NCI-H510A (cell line): ENCODE results near the gene ATP5F1E.
"Not testable (repeated sequence)": the region's sequence is repeated elsewhere in the genome, so short reads cannot be mapped to it uniquely, and the experiment has no call there.

Source experiments
- DNase-seq: peaks from one replicate; lab custom pipeline; 2025; lab: John Stamatoyannopoulos, UW

ATP5F1E gene

DNA sequence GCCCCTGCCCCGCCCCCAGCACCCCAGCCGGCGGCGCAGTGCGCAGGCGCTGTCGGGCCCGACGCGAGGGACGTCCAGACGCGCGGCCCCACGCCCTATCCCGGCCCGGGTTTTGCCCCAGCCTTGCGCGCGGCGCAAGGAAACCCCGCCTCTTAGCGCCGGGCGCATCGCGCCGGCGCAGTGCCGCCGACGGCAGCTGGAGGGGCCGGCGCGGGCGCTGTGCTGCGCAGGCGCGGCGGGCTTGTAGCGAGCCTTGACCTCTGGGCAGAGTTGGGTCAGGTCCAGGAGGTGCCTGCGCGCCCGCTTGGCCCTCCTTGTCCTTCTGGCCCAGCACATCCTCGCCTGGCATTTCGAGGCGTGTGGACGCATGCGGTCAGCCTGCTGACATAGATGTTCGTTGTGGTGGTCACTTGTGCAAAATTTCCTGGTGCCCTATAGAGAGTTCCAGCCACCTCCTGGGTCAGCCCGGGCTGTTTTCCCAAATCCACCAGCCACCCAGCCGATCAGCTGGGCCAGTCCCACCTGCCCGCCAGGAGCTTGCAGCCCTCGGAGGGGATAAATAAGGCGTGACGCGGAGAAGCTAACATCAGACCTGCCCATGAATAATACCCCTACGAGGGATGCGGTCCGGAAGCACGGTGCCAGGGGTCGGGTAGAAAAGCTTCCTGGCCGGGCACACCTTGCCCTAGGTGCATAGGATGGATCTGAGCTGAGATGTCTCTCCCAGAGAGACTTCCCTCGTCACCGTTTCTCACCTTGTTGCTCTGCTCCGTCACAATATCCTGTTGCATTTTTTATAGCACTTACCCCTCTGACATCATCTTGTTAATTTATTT is 10.9 kb upstream of the ATP5F1E start:
- DNase-seq: peak; percentile 62

DNA sequence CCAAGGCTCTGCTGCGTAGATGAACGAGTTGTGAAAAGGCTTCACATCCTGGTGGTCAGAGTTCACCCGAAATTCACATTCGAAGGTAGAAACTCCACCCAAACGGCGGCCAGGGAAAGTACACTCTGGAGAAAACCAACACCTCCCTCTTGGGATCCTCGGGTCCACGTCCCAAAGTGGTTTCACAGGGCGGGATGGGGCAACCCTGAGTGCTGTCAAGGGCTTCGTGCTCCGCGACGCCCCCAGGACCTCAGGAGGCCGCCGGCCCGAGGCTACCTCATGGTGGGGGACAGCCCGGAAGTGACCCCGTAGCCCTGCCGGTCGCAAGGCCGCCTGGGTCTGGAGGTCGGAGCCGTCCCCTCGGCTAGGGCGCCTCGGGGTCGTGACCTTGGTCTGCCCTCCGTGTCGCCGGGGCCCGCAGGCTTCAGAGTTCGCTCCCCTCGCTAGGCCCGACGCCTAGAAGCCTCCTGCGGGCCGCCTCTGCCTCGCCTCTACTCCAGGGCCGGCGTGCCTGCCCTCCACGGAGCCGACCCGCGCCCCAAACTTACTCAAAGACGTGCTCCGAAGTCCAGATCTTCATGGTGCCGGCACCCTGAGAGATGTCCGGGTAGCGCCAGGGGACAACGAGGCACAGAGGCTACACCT is 10.1 kb upstream of the ATP5F1E start, which contains the start of gene PRELID3B:
Gene PRELID3B, minus strand, starts transcription at position 636 of the 645 bp plus-strand sequence. Its CDS starts 56 bp downstream, at position 580.
- DNase-seq: peak; percentile 16

DNA sequence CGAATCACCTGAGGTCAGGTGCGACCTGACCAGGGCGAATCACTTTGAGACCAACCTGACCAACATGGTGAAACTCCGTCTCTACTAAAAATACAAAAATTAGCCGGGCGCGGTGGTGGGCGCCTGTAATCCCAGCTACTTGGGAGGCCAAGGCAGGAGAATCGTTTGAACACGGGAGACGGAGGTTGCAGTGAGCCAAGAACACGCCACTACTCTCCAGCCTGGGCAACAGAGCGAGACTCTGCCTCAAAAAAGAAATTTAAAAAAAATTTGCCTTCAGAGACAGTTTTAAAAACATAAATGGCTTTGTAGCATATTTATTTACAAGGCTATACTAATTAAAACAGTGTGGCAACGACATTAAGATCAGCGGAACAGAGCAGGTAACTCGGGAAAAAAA is 9.4 kb upstream of the ATP5F1E start:
- DNase-seq: not testable (repeated sequence)

DNA sequence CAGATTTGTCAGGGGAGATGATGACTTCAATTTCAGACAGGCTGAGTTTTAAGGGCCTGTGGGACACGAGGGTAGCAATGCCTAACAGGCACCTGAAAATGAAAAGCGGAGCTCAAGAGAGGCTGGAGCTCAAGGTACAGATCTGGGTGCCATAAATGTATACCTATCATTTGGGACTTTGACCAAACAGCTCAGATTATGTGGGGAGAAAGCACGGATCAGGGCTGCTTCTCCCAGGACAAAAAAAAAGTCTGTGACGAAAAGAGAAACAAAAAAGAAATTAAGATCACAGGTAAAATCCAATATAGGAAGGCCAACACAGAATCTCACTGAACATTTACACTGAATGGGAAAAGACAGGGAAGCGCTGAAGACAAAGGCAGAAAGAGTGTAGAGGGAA is 8.5 kb upstream of the ATP5F1E start:
- DNase-seq: no peak

DNA sequence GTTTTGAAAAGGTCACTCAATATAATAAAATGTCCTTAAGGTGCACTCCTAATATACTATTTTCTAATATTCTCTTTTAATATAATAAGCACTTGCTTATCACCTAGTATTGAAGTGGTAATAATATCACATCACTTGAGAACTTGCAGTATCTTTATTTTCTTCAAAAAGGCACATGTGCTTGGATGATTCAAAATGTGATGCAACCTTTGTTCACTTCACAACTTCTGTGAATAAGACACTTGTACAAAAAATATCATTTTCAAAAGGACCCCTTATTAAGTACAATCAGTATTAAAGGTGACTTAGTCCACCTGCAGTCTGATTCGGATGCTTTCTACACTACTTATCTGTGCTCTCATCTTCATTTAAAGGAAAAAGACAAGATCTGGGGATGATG is 7.1 kb upstream of the ATP5F1E start:
- no peak for DNase-seq

DNA sequence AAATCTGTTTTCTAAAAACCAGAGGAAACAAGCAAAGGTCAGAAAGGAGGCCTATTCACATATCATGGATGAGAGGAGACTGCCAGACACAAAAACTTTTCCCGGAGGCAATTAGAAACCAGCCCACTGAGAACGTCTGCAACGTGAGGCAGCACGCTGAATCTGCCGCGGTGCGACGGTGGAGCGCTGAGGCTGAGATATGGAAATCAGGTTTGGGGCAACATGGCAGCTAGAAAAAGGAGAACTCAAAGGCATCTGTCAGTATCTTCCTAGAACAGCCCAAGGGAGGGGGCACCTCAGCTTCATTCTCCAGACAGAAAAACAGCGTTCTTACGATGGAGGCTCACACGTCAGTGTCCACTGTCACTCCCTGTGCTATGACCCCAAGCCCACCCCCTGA is 5.3 kb upstream of the ATP5F1E start:
- no peak for DNase-seq

DNA sequence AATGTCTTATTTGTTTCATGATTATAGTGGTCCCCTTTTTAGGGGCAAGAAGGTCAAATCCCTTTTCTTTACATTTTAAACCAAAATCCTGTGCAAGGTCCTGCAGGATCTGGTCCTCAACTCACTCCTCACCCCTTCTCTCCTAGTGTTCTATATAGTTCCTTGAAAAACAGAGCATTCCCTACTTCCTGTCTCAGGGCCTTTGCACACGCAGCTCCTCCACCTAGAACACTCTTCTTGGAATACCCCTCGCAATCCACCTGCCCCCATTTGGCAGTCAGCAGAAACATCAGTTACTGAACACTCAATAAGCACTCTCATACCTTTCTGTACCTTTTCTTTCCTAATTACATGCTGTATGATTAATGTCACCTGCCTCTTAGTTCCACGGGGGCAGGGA is 3.2 kb upstream of the ATP5F1E start:
- no peak for DNase-seq

DNA sequence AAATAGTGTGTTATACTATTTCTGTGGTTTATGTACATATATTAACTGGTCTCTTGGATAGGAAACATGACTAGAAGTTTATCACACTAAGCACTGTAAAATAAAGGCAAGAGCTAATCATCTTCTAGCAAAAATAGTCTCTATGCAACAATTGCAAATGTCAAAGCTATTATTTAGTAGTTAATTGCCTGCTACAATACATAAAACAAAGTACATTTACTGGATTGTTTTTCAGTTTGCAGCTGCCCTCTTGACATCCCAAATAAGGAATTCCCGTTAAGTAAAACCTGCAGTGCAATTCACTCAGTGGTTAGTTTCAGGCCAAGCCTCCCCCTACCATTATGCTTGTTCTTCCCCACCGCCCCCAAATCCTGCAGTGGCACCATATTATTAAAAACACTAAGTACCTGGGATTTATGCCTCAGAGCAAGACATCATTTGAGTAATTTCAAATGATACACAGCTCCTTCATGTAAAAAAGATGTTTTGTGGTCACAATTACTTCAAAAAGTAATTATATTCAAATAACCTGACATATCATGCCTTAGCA is 1.6 kb upstream of the ATP5F1E start:
- DNase-seq: no peak

DNA sequence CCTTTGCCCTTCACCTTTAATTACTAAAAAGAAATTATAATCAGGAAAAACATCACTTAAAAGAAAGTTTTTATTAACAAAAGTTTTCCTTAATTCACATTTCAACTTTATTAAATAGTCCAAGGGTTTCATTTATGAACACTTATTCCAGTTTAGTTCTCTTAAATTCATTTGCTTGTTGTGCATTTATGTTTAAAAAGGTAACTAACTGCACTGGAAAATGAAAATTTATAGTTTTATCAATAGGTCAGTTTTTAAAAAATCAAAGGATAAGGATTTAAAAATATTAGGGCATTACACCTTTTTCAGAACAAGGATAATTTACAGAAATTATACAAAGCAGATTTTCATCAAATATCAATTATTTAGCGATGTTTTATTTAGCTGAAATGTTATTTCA is 958 bp upstream of the ATP5F1E start:
- no peak for DNase-seq

DNA sequence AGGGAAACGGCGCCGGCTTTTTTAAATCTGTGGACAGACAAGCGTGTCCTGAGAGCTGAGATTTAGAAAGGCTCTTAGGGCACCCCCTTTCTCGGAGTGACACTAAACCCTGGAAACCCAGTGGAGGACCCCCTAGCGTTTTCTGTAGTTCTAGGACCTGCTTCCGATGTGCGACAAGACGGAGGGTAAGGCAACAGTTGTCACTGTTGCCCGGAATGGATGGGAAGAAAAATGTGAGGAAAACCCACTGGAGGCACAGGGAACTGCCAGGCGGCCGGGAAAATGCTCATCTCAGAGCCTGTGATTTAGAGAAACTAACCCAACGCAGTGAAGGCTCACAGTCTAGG is 551 bp upstream of the ATP5F1E start:
- DNase-seq: no peak

DNA sequence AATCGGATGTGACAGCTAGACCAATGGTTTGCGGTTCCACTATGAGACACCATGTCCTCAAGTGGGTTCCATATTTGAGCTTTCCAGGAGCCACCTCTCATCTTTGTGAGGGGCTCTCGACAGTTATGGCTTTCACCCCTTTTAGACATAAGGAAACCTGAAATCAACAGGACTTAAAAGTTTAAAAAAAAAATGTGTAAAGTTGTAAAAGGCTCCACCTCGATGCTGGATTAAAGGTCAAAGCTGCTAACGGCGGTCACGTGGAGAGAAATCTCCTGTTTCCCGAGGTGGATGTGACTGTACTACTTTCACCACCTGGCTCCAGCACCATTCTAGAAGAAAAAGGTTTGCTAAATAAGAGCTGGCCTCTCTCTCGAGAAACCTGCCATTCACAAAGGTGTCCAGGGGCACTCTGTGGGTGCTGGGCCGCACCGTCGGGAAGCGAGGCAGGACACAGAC is 542 bp downstream of the ATP5F1E start:
- DNase-seq: no peak

DNA sequence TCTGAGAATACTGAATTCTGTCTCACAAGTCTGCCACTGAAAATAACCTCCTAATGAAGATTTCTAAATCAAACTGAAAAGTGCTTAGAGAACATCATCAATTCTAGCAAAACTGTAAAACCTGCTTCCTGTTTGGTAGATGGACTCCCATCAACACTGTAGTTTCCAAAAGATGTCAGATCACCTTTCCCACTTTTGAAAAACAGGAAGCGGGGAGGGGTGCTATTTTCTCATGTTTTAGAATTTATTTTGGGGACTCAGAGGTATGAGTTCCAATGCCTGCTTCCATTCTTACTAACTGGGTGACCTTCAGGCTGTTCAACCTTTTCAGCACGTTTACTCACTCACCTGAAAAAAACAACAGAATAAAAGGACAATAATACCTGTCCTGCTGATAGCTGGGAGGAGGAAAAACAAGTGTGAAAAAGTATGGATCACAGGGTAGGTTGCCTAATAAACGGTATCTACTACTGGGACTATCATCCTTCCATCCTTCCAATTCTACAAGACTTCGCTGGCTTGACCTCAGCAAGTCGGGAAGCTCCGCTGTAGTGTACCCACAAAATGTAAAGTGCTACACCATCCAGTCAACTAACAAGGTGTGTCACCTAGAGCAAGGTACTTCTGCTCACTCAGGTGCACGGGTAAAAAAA is 1.1 kb downstream of the ATP5F1E start:
- DNase-seq: no peak

DNA sequence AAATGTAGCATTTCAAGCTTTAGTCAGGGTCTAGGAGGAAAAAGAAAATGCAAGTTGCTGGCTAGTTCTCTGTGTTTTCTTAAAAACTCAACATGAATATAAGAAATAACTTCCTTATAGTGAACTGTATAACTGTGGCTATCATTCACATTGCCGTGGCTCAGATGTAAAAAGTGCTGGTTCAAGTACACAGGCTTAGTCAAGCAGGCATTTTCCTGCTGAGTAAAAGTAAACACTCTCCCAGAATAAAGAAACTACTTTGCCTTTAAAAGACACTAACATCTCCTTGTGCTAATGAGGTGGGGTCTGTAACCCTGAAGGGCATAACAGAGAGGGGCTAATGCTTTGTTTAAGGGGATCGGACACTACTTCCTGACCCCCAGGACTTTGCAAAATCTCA is 3.3 kb downstream of the ATP5F1E start:
- no peak for DNase-seq

DNA sequence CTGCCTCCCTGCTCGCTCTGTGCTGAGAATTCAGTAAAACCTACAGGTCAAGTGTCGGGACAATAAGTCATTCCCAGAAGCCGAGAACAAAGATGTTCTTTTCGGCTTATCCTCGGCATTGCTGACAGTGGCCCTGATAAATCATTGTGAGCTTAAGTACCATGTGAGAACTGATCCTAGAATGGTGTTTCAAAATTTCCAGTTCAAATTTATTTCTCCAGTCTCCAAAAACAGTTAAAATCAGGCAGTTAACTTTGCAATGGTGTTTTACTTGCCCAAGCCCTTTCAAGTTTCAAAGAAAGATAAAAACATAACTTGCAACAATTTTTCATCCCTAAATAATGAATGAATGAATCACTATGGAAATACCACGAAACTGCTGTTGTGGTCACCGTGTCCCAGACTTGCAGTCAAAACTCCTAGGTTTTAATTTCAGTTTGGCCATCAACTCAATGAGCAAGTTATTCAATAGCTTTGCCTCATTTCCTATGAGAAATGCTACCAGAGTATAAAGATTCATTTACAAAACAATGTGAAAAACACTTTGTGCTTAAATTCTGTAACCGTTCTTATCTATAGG is 4.3 kb downstream of the ATP5F1E start:
- no peak for DNase-seq

DNA sequence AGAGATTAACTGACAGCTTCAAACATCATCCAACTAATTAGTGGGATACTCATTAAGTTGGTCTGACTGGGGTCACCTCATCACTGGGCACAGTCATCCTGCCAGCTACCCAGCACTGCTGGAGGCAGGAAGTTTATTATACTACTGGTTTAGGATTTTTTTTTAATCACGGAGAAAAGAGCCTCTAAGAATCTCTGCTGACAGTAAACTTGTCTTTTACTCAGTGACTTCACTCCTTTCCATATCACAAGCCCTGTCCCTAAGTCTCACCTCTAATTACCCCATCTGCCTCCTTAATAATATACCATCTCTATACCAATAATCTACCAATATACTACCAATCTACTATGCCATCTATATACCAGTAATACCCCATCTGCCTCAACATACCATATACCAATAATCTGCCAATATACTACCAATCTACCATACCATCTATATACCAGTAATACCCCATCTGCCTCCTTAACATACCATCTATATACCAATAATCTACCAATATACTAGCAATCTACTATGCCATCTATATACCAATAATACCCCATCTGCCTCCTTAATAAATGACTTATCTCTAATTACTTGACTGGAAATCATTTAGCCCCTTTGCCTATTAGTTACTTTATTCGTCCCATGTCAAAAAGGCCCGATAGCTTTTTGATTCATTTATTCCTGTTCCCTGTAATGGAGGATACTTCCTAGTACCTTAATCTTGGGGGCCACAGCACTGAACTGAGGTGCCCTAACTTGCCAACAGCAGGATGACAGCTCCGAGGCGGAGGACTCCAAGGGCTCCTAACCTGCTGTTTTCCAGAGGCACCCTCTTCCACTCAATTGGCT is 5.0 kb downstream of the ATP5F1E start:
- DNase-seq: no peak

DNA sequence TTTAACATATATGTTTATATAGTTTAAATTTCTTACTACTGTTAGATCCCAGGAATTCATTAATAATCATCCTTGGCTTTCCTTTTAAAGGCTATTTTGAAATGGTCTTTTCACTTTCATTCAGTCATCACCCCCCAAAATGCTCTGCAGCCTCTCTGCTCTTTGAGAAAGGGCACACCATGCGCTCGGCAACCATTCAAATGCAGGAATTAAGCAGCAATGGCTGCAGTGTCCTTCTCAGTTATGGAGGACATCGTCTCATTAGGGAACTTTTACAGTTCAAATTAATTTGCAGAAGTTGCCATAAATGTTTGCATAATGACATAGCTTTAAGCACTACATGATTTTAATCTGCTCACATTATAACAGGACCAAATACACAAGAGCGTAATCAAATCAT is 6.6 kb downstream of the ATP5F1E start:
- no peak for DNase-seq

DNA sequence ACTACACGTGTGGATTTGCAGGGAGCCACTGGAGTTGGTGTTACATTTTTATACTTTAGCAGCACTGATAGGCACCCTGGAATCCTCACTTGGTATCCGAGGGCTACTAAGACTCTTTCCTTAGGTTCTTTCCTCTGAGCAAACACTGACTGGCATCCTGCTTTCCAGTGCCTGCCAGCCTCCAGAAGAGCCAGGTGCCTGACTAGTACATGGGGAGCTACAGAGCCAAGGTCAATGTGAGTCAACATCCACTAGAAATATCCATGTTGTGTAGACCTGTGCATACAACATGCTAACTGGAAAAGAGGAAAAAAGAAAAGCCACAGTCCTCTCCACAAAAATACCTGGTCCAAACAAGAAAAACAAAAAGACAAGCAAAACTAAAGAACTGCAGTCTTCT is 7.0 kb downstream of the ATP5F1E start:
- DNase-seq: no peak

DNA sequence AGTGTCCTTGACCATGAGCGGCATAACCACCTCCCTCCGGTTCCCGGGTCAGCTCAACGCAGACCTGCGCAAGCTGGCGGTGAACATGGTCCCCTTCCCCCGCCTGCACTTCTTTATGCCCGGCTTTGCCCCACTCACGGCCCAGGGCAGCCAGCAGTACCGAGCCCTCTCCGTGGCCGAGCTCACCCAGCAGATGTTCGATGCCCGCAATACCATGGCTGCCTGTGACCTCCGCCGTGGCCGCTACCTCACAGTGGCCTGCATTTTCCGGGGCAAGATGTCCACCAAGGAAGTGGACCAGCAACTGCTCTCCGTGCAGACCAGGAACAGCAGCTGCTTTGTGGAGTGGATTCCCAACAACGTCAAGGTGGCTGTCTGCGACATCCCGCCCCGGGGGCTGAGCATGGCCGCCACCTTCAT is 8.0 kb downstream of the ATP5F1E start:
- no peak for DNase-seq

DNA sequence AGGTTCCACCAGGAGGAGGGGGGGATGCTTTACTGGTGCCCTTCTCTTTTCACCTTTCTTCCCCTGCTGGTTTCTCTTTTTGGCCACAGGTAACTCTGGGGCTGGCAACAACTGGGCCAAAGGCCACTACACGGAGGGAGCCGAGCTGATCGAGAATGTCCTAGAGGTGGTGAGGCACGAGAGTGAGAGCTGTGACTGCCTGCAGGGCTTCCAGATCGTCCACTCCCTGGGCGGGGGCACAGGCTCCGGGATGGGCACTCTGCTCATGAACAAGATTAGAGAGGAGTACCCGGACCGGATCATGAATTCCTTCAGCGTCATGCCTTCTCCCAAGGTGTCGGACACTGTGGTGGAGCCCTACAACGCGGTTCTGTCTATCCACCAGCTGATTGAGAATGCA is 8.5 kb downstream of the ATP5F1E start:
- DNase-seq: no peak

DNA sequence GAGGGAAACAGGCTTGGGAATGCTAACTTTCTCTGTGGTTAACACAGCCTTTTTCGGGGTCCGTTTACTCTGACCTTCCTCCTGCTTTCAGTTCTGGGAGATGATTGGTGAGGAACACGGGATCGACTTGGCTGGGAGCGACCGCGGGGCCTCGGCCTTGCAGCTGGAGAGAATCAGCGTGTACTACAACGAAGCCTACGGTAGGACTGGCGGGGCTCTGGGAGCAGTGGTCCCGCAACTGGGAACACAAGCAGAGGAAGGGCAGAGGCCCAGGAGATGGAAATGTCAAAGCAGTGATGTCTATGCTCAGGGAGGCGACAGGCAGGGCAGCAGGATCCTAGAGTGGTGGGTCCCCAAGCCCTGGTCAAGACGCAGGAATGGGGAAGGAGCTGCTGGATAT is 9.4 kb downstream of the ATP5F1E start:
- no peak for DNase-seq

DNA sequence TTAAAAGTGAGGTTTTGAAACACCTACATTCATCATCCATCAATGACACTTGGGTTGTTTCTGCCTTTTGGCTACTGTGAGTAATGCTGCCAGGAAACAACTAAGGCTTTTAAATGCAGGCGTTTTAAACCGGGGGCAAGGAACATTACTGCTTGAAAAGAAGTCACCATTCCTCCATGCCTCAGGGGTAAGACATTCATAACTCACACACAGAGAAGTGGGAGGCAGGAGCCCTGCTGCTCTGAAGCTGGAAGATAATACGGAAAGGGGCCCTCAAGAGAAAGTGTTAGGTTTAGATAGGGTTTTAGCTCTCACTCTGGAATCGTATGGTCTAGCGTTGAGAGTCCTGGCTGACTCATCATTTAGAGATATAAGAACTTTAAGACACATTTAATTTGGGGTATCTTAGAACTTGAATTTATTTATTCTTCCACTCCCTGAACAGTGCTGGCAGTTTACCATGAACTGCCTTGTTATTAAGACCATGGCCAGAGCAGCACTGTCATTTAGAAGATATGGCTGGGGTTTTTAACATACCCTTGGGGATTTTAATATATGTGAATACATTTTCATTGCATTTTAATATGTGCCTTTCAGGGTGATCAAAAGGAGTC is 11.1 kb downstream of the ATP5F1E start:
- DNase-seq: no peak
